ENCODE measurements around the gene FKBP2.

The FKBP2 gene

DNA sequence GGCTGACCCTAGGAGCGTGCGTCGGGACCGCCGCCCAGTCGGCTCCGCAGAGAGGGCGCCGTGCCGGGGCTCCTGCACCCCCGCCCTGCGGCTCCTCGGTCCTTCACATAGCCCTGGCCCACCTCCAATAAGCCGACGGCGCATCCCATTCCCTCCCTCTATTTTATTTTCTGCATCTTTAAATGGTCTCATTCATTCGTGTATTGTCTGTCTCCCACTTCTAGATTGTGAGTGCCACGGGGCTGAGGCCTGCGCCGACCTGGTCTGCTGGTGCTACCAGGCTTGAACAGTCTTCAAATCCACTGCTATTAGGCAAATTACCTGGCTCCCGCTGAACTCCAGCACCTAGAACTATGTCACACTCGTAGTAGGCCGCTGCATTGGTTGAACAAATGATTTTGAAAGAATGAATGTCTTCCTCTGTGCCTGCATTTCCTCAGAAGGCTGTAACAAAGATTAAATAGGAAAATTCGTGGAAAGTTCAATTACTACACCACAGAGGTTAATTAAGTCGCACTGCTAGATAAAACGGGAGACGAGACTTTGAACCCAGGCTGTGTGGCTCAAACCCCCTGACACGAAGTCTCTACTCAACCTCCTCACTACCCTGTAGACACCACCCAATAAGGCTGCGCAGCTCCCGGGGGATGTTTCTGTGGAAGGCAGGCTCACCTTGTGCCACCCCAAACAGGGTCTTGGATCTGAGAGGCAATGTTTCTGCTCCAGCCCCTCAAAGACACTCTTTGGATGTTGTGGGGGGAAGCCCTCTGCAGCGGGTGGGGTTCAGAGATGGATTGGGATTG lies 7.0 kb downstream of the FKBP2 start:
- DNase-seq (ENCODE audit: low read depth in 1 of 2, low spot score in 1 of 2), result no peak

GRCh38 chr11:64248578-64248977 lies 7.7 kb downstream of the FKBP2 start:
- no peak for DNase-seq (ENCODE audit: low read depth in 1 of 2, low spot score in 1 of 2)

DNA sequence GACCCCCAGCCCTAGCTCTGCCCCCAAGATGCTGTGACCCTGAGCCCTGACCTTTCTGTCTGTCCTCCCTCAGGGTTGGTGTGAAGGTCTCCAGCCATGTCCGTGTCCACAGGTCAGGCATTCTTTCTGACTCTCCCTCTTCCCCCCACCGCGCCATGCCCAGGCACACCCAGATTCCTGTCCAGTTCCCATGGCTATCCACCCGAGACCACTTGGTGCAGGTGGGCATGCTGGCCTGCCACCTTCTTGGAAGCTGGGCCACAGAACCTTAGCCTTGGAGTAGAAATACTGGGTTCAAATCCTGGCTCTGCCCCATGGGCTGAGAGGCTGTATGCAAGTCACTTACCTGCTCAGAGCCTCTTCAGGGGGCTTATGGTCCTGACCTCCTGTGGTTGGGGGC lies 8.1 kb downstream of the FKBP2 start:
- no peak for DNase-seq (ENCODE audit: low read depth in 1 of 2, low spot score in 1 of 2)

GRCh38 chr11:64249563-64250414 lies 8.9 kb downstream of the FKBP2 start:
- DNase-seq (ENCODE audit: low read depth in 1 of 2, low spot score in 1 of 2), result no peak

DNA sequence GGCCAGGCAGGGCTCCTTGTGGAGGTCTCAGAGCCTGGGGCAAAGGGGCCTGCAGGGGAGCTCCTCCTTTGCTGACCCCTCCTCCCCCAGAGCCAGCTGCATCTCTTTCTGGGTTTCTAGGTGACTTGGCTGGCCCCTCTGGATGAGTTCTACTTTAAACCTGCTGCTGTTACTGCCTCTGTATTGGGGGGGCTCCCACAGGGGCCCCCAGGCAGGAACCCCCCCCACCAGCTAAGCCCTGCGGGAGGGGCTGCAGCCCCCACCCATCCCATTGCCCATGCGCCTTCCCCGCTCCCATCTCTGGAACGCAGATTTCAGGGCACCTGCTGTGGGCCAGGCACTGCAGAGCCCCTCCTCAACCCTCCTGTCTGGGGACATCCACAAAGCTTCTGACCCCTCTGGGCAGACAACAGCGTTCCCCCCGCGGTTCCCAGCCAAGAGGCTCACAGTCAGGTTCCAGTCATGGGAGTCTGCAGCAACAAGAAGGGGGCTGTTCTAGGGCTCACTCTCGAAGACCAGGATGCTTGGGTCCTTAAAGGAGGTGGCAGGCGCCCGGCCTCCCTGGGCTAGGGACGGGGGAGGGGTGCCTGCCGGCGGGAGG lies 9.6 kb downstream of the FKBP2 start:
- DNase-seq (ENCODE audit: low read depth in 1 of 2, low spot score in 1 of 2), result no peak

- DNase-seq (ENCODE audit: low read depth in 1 of 2, low spot score in 1 of 2), result peak; percentile 42 to 63
Measured at GRCh38 chr11:64251016-64251752, 10.3 kb downstream of the FKBP2 start, which contains the start of gene PLCB3. Gene PLCB3, plus strand, starts transcription at chr11:64251530. Its CDS starts 120 bp downstream, at chr11:64251650.

GRCh38 chr11:64251753-64252002 lies 10.8 kb downstream of the FKBP2 start:
- DNase-seq (ENCODE audit: low read depth in 1 of 2, low spot score in 1 of 2), result no peak

- no peak for DNase-seq (ENCODE audit: low read depth in 1 of 2, low spot score in 1 of 2)
Measured at GRCh38 chr11:64252003-64252872, 11.3 kb downstream of the FKBP2 start.

DNA sequence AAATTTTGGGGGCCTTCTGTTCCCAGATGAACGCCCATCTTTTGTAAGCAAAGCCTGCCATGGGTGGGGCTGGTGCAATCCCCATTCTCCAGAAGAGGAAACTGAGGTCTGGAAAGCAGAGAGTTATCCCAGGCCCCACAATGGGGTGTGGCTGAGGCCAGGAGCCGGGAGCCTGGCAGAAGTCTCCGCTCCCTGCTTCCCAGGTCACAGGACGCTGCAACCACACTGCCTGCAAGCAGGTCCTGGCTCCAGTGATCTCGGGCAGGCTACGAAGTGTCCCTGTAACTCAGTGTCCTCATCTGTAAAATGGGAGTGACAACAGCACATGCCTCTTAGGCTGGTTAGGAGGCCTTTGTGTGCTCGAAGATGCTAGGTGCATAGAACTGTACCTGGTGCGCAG lies 12.1 kb downstream of the FKBP2 start:
- DNase-seq (ENCODE audit: low read depth in 1 of 2, low spot score in 1 of 2), result no peak

- no peak for DNase-seq (ENCODE audit: low read depth in 1 of 2, low spot score in 1 of 2)
Measured at GRCh38 chr11:64253481-64253880, 12.6 kb downstream of the FKBP2 start.

GRCh38 chr11:64254326-64254725 lies 13.4 kb downstream of the FKBP2 start:
- DNase-seq (ENCODE audit: low read depth in 1 of 2, low spot score in 1 of 2), result no peak

DNA sequence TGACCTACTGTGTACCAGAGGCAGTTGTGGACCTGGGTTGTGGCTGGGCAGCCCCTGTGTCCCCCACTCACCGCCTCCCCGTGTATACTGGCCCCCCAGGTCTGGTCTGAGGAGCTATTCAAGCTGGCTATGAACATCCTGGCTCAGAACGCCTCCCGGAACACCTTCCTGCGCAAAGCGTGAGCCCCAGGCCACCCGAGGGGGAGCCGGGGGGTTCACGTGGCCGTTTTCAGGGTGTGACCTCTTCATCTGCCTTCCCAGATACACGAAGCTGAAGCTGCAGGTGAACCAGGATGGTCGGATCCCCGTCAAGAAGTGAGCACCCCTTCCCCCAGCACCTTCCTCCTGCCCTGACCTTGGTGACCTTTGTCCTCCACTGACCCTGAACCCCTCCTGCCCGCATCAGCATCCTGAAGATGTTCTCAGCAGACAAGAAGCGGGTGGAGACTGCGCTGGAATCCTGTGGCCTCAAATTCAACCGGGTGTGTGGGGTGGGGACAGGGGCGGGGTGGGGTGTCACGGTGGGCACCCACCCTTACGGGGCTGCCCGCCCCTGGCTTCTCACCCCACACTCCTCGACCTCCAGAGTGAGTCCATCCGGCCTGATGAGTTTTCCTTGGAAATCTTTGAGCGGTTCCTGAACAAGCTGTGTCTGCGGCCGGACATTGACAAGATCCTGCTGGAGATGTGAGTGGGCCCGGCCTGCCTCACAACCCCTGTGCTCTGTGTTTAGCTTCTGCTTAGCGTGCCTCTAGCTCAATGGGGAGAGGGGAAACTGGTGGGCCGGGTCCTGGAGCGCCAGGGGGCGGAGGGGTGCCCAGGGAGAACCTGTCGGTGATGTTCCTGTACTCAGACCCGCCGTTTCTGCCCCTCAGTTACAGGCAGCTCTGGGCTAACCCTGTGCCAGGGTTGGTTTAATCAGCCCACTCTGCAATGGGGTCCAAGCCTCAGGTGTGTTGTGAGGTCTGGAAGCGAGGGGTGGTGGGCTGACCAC lies 14.5 kb downstream of the FKBP2 start:
- no peak for DNase-seq (ENCODE audit: low read depth in 1 of 2, low spot score in 1 of 2)

DNA sequence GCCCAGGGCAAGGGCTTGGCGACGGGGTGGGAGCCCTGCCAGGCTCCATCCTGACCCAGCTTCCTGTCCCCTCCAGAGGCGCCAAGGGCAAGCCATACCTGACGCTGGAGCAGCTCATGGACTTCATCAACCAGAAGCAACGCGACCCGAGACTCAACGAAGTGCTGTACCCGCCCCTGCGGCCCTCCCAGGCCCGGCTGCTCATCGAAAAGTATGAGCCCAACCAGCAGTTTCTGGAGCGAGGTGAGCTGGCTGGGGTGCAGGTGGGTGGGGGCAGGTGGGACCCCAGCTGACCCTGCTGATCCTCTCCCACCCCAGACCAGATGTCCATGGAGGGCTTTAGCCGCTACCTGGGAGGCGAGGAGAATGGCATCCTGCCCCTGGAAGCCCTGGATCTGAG lies 15.4 kb downstream of the FKBP2 start:
- DNase-seq (ENCODE audit: low read depth in 1 of 2, low spot score in 1 of 2), result no peak

DNA sequence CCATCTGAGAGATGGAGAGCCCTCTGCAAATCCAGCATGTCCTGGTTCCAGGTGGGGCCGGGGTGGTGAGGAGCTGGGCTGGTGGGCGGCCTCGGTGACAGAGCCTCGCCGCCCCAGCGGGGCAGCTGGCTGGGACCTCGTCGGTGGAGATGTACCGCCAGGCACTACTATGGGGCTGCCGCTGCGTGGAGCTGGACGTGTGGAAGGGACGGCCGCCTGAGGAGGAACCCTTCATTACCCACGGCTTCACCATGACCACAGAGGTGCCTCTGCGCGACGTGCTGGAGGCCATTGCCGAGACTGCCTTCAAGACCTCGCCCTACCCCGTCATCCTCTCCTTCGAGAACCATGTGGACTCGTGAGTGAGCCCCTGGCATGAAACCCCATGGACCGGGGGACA lies 17.5 kb downstream of the FKBP2 start:
- DNase-seq (ENCODE audit: low read depth in 1 of 2, low spot score in 1 of 2), result no peak

- DNase-seq (ENCODE audit: low read depth in 1 of 2, low spot score in 1 of 2), result no peak
Measured at GRCh38 chr11:64258946-64259532, 18.1 kb downstream of the FKBP2 start.

- DNase-seq (ENCODE audit: low read depth in 1 of 2, low spot score in 1 of 2), result no peak
Measured at GRCh38 chr11:64259533-64260067, 18.7 kb downstream of the FKBP2 start.

DNA sequence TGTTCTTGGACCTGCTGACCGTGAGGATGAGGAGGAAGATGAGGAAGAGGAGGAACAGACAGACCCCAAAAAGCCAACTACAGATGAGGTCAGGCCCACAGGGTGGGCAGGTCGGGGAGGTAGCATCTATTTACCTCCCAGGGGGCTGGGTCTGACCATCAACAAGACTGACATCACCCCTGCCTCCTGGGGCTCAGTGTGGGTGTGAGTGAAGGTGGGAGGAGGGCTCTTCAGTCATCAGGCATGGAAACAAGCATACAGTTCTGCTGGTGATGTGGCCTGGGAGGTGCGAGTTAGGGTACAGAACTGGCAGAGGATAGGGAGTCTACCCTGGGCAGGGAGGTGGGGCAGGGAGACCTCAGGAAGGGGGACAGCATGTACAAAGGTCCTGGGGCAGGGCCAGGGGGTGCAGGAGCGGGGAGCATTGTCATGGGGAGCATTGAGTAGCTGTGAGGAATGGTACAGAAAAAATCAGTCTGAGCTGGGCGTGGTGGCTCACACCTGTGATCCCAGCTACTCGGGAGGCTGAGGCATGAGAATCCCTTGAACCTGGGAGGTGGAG lies 19.3 kb downstream of the FKBP2 start:
- DNase-seq (ENCODE audit: low read depth in 1 of 2, low spot score in 1 of 2), result no peak

DNA sequence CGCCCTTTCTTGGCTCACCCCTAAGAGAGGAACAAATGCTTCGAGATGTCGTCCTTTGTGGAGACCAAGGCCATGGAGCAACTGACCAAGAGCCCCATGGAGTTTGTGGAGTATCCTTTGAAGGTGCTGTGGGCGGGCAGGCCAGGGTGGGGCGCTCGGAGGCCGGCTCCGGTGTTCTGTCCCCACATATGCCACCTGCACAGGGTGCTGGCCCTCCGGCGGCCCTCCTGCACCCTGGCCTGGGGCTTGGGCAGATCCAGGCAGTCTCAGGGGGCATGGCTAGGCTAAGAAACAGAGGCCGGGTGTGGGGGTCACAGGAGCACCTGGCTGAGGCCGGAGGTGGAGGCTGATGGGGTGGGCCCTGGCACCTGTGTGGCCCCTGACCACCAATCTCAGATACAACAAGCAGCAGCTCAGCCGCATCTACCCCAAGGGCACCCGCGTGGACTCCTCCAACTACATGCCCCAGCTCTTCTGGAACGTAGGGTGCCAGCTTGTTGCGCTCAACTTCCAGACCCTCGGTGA lies 20.7 kb downstream of the FKBP2 start:
- DNase-seq (ENCODE audit: low read depth in 1 of 2, low spot score in 1 of 2), result no peak
